CD4-positive, alpha-beta T cell treated with Interleukin-4 for 1 hour (primary cell): ENCODE measurements around the gene SYNPO2.

Experiments used
- DNase-seq, 2 donors: peaks; one replicate each; pipeline ENCODE4 v3.0.0-alpha.2; 2020 to 2022

SYNPO2 gene

DNA sequence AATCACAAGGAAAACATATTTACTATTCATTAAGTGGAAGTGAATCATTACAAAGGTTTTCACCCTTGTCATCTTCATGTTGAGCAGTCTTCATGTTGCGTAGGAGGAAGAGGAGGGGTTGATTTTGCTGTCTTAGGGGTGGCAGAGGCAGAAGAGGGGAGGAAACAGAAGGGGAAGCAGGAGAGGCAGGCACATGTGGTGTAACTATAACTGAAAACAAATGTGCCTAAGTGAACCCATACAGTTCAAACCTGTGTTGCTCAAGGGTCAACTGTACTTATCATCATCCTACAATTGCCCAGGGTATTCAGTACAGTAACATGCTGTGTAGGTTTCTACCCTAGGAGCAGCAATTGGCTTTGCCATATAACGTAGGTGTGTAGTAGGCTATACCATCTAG lies 47.2 kb downstream of the SYNPO2 start:
- no peak for DNase-seq

DNA sequence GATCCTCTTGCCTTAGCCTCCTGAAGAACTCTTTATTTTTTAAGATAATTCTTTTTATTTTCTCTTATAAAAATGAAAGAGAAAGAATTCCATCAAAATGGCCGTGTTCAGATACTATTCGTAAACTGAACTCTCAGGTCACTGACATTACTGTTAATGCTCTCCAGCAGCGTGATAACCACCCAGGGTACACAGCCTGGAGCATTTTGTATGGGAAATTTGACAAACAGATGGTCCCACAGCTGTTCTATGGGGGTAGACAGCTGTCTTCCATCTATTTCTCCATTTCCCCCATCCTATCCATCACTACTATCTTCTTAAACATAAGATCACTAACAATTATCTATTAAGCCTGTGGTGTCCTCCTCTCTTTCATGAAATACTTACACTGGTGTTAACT lies 47.8 kb downstream of the SYNPO2 start:
- DNase-seq: no peak

DNA sequence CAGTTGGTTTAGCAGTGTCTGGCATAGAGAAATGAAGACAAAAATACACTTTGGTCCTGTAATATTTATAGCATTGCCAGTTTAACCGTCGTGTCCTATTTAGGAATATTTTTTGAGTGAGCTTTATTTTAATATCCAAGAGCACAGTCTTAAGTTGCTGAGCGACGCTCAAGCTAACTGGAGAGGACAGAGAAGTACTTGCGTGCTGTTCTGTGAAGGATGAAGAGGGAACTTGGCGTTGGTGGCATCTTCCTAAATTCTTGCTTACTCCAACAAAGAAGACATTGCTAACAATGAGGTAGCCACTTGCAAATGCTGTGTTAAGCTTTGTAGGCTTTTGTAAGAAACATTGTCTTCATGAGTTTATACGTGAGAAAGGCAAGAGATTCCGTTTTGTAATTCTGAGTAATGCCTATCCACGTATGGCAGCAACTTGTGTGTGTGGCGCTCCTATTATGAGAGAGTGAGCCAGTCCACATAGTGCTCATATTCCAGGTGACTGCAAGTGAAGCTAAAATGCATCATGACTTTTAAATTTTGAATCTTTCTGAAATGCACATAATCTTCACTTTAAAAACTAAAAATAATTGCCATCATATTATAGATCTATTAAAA lies 50.6 kb downstream of the SYNPO2 start:
- DNase-seq: no peak

DNA sequence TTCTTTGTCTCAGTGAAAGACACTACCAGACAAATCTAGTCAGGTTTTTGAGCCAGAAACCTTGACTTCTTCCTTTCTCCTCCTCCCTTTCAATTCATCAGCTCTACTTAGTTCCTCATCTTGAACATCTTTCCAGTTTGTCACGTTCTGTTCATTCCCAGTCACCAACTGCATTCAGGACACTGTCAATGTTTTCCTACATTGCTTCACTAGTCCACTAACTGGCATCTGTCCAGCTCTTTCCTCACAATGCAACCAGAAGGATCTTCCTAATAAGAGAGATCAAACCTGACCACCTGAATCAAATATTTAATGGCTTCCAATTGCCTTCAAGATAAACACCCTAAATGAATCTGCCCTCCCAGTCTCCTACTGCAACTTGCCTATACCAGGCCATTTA lies 52.5 kb downstream of the SYNPO2 start:
- DNase-seq: no peak

DNA sequence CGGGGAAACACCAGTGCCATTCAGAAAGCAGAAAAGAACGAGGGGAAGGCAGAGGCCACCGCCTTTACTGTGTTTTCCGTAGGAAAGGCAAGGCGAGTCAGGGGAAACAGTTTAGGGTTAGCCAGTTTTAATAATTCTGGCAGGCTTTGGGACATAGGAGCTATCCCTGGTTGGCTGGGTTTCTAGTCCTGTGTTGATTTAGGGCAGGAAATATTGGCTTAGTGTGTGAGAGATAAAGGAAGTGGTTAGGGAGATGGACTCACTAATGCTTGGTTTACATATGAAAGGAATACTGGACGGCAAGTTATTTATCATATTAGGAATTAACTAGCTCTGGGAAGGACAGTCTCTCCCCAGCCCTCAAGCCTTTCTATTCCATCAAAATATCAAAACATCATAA lies 53.1 kb downstream of the SYNPO2 start:
- no peak for DNase-seq

DNA sequence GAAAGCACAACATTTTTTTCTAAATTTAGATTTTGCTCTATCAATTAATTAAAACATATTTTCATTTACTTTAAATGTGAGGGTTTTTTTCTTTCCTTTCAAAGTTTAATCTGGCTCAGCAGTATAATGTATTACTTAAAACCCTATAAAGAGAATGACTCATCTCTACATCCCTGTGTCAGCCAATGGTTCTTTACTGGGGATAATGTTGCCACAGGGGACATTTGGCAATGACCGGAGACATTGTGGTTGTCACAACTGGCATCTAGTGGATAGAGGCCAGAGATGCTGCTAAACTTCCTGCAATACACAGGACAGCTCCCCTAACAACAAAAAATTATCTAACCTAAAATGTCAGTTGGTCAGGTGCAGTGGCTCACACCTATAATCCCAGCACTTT lies 53.8 kb downstream of the SYNPO2 start:
- DNase-seq: no peak

DNA sequence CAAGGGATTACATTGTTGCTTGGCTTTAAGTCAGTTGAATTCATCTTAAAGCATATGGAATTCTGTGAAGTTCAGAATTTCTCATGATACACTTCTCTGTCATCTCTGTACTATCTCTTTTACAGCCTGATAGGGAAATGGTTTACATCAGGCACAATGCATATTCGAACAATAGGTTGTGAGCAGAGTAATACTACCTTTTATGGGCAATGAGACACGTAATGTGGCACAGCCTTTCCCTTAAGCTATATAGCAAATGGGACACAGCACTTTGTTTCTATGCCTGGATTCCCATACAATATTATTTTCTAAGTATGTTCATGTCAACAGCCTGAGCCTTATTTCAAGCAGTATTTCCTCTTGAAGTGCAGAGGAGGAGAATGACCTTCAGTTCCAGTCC lies 58.4 kb downstream of the SYNPO2 start:
- no peak for DNase-seq

DNA sequence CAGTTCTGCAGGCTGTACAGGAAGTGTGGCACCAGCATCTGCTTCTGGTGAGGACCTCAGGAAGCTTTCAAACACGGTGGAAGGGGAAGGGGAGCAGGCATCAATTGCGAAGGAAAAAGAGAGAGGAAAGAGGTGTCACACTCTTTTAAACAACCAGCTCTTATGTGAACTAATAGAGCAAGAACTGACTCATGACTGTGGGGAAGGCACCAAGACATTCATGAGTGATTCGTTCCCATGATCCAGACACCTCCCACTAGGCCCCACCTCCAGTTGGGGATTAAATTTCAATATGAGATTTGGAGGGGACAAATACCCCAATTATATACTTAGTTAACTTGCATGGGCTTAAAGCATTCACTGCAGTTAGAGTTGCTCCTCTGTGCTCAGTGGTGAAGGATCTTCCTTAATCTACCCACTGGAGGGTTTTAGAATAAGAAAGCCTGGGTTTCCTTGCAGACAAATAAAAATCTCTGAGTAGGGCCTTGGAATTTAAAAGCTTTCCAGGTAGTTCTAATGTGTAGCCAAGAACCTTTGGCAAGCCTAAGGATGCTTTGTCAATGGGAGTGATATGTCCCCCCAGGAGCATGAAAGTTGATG lies 60.0 kb downstream of the SYNPO2 start:
- DNase-seq: no peak

DNA sequence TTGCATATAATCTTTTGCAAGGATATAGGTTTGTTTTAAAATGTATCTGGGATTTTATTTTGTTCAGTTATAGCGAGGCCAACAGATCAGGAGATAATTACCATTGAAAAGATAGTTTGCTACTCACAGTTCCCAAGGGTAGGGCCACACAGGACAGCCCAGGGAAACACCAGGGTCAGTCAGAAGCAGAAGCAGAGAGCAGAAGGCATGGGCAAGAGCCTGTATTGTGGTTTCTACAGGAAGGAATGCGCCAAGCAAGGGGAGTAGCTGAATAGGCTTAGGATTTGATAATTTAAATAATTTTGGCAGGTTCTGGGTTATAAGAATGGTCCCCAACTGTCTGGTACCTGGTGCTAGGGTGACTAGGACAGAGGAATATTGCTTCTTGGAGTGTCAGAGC lies 61.6 kb downstream of the SYNPO2 start:
- DNase-seq: no peak

DNA sequence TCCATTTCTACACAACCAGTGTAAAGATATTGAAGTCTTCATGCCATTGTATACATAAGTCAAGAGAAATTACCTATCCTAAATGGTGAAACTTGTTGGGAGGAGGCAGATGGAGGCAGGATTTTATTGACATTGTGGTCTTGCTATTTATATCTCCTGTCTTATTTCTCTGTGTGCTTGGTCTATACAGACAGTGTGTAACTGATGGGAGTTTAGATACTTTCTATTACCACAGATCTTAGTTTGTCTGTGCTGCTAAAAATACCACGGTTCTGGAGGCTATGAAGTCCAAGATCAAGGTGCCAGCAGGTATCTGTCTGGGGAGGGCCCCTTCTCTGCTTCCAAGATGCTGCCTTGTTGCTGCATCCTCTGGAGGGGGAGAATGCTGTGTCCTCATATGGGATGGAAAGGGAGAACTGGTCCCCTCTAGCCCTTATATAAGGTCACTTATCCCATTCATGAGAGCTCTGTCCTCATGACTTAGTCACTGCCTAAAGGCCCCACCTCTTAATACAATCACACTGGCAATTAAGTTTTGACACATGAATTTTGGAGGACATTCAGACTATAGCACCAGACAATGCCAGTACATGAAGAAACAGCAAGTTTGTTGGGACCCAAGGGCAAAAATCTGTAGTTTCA lies 62.4 kb downstream of the SYNPO2 start:
- no peak for DNase-seq

DNA sequence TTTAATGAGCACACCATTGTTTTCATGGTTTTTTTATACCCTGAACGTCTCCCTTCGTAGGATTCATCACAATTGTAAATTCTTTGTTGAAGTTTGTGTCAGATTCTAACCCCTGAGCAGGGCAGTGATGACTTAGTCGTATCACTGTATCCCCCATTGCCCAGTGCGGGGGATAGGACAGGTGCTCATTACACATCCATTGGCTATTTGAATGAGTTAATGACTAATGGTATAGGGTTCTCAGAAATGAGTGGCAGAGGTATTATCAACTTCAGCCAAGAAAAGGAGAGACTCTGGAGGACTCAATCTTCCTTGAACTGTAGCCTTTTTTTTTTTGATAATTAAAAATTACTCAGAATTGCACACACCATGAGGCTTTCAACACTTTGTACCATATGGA lies 64.6 kb downstream of the SYNPO2 start:
- no peak for DNase-seq

DNA sequence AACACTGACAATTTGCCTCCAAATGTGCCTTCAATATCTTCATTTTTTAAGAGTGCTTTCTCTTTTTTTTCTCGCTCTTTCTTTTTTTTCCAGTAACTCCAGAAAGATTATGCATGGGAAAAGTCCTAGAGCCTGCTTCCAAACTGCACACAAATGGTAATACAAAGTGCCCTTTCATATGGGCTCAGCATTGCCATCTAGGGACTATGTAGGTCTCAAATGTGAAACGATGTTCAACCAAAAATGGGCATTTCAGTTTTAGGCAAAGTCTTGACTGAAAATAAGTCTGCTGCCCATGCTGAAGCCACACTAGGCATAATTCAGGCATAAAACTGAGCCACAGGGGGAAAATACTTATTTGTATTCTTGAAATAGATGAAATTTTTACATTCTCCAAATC lies 65.6 kb downstream of the SYNPO2 start:
- no peak for DNase-seq

DNA sequence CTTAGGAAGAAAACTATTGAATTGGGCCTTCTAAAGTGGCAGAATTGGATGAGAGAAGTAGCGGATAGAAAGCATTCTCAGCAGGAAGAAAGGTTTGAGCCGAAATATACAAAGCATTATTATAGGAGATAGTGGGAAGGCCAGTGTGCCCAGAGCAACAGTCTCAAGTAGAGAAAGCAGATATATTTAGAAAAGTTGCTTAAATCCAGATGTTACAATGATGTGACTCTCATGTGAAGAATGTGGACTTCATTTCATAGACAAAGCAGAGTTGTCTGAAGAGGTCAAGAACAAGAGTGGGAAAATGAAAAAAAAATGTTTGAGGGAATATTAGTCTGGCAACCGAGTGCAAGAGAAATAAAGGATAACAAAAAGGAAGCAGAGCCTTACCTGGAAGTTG lies 66.9 kb downstream of the SYNPO2 start:
- no peak for DNase-seq

DNA sequence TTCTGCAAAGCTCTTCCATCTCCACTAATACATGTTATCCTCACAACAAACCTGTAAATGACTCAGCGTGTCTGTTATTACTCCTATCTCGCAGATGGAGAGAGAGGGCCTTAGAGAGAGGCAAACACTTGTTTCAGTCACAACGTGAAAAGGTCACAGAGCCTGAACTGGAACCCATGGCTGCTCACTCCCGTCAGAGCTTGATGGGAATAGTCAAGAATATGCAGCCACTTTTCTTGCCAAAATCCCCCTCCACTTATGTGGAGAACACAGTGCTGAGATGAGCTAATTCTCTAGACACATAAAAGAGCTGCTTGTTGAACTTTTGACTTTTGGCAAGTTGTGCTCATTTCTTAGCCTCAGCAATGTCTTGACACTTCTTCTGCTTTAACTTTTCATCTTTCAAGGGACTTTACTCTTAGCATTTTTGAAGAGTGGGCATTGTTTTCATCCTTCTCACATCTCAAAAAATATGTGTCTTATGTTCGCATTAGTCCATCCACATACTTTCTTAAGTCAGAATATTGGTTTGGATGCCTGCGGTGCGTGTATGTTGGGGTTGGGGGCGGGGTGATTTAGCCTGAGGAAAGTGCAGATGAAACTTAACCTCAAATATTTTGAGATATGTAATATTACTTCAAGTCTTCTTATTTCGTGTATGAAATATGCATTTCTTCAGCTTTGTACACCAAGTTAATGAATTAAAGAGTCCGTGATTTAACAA lies 69.2 kb downstream of the SYNPO2 start:
- no peak for DNase-seq

DNA sequence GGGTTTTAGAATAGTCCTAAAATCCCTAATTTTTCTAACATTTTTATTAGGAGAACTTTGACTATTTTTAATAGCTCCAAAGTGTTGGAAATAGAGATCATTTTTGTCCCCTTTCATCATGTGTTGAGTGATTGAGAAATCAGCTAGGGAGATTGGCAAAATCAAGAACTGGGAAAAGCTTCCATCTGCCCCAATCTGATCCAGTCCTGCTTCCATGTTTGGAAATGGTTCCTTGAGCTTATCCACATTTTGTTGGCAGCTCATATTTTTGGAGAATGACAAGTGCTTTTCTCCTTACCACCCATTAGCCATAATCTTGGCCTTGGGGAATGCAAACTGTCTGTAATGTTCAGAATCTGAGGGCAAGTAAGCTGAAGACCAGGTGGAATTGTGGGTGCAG lies 73.9 kb downstream of the SYNPO2 start:
- no peak for DNase-seq

DNA sequence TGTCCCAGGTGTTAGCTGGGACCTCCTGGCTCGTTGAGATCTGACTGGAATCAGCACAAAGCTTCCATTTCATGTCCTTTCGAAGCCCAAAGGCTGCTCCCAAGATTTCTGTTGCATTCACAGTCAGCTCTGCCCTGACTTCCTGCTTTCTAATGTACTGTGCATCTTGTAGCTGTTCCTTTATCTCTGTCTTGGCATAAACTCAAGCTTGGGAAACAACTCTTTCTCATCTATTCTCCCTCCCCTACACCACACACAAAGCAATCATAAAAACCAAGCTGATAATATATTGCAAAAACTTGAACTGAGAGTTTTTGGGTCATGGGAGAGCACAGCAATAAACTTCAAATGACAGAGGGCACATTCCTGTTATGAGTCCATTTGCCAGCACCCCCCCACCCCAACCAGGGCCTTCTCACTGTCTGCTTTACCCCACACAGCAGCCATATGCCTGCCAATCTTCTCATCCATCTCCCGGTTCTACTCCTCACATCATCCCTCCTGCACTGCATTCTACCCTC lies 76.3 kb downstream of the SYNPO2 start:
- no peak for DNase-seq

DNA sequence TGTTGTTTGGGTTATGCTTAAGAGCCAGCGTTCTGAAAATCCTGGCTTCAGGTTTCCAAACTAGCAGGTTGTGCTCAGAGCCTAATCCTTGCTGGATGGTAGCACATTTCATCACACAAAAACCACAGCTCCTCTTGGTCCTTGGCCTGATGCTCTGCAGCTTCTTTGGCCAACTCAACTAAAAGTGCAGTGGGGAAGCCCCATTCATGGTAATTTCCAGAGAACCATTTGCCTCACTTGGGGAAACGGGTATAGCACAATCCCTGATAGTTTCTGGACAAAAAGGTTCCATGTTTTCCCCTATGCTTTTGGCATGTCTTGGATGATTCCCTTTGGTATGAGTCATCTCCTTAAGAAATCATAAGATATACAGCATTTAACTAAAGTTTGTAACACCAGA lies 78.7 kb downstream of the SYNPO2 start:
- DNase-seq: no peak

DNA sequence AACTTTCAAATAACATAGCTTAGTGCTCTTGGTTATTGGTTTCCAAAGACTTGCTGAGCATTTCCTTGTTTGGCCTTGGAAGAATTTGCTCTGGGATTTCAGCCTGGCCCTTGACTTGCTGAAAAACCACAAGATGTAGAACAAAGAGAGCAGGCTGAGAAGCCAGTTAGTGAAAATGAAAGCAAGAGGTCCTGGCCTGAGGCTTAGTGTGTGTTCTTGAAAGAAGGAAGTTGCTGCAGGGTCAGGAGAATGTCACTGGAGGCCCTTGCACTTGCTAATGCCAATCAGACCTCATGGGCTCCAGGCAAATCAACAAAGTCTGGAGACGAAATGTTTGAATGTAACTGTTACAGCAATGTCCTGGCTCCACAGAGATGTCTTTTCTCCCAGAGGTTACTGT lies 79.4 kb downstream of the SYNPO2 start:
- peak; percentile 5 to 34 for DNase-seq

DNA sequence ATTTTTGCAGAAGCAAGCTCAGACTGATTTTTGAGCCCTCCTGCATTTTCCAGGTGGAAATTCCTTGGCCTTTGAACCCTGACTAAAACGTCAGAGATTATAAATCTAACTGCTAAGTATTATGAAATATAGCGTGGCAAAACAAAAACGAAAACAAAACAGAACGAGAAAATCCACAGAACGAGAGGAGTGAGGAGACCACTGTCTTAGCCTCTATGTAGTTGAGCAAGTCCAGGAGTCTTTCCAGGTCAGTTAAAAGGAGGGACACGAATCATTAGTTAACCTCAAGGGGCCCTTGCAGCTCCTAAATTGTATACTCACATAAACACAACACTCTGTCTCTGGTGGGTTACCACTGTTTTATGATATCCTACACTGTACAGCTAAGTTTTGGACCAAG lies 80.2 kb downstream of the SYNPO2 start:
- DNase-seq: no peak

DNA sequence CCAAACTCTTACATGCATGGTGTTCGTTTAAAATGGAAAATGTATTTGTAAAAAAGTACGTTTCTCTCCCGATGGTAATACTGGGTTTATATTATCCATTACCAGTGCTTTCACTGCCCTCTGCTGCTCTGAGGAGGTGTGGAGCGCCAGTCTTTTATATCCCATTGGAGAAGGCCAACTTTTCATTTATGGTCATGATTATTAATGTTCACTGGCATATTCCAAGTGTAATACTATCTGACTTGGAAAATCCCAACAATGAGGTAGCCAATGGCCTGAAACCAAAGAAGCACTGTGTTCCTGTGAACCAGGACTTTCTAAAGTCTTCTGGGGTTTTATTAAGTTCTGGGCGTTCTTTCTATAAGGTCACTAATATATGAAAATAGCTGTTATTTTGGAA lies 80.7 kb downstream of the SYNPO2 start:
- DNase-seq: no peak

DNA sequence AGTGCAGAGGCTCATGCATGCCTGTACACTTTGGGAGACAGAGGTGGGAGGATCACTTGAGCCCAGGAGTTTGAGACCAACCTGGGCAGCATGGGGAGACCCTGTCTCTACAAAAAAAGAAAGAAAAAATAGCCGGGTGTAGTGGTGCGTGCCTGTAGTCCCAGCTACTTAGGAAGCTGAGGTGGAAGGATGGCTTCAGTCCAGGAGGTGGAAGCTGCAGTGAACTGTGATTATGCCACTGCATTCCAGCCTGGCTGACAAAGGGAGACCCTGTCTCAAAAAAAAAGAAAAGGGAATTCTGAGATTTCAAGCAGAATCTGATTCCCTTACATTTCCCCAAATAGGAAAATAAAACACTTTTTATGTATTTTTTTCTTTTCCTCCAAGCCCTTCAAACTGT lies 83.5 kb downstream of the SYNPO2 start:
- no peak for DNase-seq

DNA sequence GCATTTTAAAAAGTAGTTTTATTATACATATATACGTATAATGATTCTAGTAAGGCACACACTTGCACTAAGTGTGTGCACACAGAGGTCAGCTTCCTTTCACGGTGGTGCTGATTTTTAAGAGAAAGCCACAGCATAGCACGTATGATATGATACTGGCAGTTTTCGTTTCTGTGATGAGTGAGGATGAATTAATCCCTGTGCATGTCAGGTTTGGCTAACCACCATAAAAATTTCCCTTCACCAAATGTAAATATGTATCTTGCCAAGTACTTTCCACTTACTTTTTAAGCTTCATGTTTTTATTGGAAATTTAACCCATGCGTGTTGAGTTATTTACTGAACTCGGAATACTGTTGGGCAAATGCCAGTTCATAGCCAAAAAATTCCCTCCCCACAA lies 84.6 kb downstream of the SYNPO2 start:
- no peak for DNase-seq

DNA sequence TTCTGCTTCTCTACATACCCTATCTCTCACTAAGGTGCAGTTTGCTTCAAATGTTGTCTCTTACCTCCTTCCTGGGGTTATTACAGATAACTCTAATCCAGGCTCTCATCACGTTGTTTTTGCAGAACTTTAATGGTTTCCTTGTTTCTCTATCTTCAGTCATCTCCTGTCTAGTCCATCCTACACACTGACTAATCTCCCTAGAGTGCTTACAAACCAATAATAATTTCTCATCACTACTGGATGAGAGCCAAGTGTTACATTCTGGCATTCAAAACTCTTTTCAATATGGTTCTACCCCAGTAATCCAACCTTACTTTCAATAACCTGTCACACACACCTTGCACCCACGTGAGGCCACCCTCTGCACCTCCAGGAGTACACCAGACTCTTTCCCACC lies 86.1 kb downstream of the SYNPO2 start:
- no peak for DNase-seq
